ENCODE results near the gene SAXO1. TPM values are rescaled to one million over a fixed set of nuclear protein-coding genes. Genes with fewer than 3 reads are reported as not detected.

Gene SAXO1
- total RNA-seq, 1 donor from 2014 or later: not detected

DNA sequence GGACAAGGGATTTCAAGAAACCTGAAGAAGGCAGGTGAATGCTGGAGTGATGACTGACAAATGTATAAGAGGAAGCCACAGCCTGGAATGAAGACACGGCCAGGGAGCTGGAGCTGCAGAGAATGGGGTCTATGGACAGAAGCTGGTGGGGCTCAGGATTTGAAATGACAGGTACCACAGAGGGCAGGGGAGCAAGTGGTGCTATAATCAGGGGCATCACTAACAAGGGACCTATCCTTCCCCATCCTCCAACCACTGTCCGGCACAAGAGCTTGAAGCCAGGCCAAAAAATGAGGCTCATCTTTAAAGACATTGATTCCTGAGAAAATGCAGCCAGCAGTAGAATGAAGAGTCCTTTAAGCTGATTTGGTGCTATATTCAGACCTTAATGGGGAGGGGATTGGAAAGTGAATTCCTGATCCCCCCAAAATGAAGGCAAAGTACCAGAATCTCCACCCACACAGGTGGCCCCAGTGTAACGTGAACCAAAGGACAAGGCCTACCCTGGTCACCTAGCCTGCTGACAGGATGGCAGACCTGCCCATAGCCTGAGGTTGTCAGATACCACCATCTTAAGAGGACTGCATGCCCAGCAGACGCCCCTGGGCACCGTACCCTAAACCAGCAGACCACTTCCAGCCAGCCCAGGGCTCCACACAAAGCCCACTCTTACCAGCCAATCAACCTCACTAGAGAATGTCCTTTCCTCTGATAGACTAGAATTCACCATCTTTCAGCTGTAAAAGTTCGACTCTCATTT is 109.2 kb downstream of the SAXO1 start:
- no peaks in the 10 kb centered on the region for H3K27me3 ChIP-seq (ENCODE audit: insufficient read depth, low read length)
- DNase-seq (ENCODE audit: low read depth) (no peak), FAIRE-seq (no peak)
- H3K36me3 Mint-ChIP-seq (ENCODE audit: low read depth, unreplicated experiment): no peaks in the 10 kb centered on the region
- no peak for TF ChIP-seq EZH2 (IDR thresholded peaks at IDR 0.05; ENCODE audit: insufficient read depth, low read length)
- TF ChIP-seq, protein P1, sequence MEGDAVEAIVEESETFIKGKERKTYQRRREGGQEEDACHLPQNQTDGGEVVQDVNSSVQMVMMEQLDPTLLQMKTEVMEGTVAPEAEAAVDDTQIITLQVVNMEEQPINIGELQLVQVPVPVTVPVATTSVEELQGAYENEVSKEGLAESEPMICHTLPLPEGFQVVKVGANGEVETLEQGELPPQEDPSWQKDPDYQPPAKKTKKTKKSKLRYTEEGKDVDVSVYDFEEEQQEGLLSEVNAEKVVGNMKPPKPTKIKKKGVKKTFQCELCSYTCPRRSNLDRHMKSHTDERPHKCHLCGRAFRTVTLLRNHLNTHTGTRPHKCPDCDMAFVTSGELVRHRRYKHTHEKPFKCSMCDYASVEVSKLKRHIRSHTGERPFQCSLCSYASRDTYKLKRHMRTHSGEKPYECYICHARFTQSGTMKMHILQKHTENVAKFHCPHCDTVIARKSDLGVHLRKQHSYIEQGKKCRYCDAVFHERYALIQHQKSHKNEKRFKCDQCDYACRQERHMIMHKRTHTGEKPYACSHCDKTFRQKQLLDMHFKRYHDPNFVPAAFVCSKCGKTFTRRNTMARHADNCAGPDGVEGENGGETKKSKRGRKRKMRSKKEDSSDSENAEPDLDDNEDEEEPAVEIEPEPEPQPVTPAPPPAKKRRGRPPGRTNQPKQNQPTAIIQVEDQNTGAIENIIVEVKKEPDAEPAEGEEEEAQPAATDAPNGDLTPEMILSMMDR (IDR thresholded peaks at IDR 0.05; ENCODE audit: insufficient read depth, low read depth, low read length): no peak
- no peaks in the 10 kb centered on the region for H4K20me1 ChIP-seq (ENCODE audit: insufficient read depth, low read length)
- H3K9ac ChIP-seq (ENCODE audit: low read length): no peak overlapping the region
- no peaks in the 10 kb centered on the region for H3K79me2 ChIP-seq (ENCODE audit: insufficient read depth, low read length)
- no peaks in the 10 kb centered on the region for H3K36me3 ChIP-seq (ENCODE audit: insufficient read depth, low read length)
- H3K4me3 Mint-ChIP-seq (ENCODE audit: unreplicated experiment): no peak overlapping the region
- no peak overlapping the region for H3K4me2 ChIP-seq (ENCODE audit: low read length)
- no peak overlapping the region for H3K27ac ChIP-seq (ENCODE audit: low read depth, low read length)
- no peaks in the 10 kb centered on the region for H3K9me3 ChIP-seq (ENCODE audit: insufficient read depth, low read depth, low read length)
- H3K9me3 Mint-ChIP-seq (ENCODE audit: unreplicated experiment): peaks cover 3% of the 10 kb centered on the region
- peaks cover 7% of the 10 kb centered on the region for H3K4me1 ChIP-seq (ENCODE audit: insufficient read depth, low read length)
- no peak overlapping the region for H3K27ac Mint-ChIP-seq (ENCODE audit: unreplicated experiment)
- no peak overlapping the region for H2AFZ ChIP-seq (ENCODE audit: low read depth, low read length)
- no peak overlapping the region for H3K4me3 ChIP-seq (ENCODE audit: insufficient read depth, low read depth, low read length)
- H3K27me3 Mint-ChIP-seq (ENCODE audit: low read depth, unreplicated experiment): no peaks in the 10 kb centered on the region
- no peaks in the 10 kb centered on the region for H3K4me1 Mint-ChIP-seq (ENCODE audit: low read depth, unreplicated experiment)

DNA sequence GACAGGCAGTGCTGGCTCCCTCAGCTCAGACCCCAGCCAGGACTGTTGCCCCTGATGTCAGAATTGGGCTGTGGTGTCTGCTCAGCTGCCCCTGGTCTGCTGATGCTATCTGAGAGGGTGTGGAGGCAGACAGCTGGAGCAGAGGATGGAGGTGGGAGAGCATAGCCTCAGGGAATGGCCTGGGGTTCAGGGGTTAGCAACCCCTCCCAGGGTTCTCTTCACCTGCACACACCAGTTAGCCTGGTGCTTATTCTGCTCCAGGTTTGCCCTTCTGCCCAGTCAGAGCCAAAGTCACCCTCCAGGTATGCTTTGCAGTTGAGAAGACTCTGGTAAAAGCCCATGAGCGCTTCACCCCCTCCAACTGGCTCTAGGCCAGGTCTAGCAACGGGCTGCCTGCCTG is 109.8 kb downstream of the SAXO1 start:
- peaks cover 3% of the 10 kb centered on the region for H3K9me3 Mint-ChIP-seq (ENCODE audit: unreplicated experiment)
- H3K4me3 Mint-ChIP-seq (ENCODE audit: unreplicated experiment): no peak overlapping the region
- H3K4me1 Mint-ChIP-seq (ENCODE audit: low read depth, unreplicated experiment): no peaks in the 10 kb centered on the region
- H3K4me1 ChIP-seq (ENCODE audit: insufficient read depth, low read length): peaks cover under 1% of the 10 kb centered on the region
- no peaks in the 10 kb centered on the region for H3K9me3 ChIP-seq (ENCODE audit: insufficient read depth, low read depth, low read length)
- H3K27ac Mint-ChIP-seq (ENCODE audit: unreplicated experiment): no peak overlapping the region
- H3K79me2 ChIP-seq (ENCODE audit: insufficient read depth, low read length): no peaks in the 10 kb centered on the region
- TF ChIP-seq, protein P1 (IDR thresholded peaks at IDR 0.05; ENCODE audit: insufficient read depth, low read depth, low read length): no peak
- no peak for TF ChIP-seq EZH2 (IDR thresholded peaks at IDR 0.05; ENCODE audit: insufficient read depth, low read length)
- no peaks in the 10 kb centered on the region for H3K36me3 Mint-ChIP-seq (ENCODE audit: low read depth, unreplicated experiment)
- H3K27me3 Mint-ChIP-seq (ENCODE audit: low read depth, unreplicated experiment): no peaks in the 10 kb centered on the region
- H3K27me3 ChIP-seq (ENCODE audit: insufficient read depth, low read length): no peaks in the 10 kb centered on the region
- H3K27ac ChIP-seq (ENCODE audit: low read depth, low read length): no peak overlapping the region
- no peak overlapping the region for H2AFZ ChIP-seq (ENCODE audit: low read depth, low read length)
- H3K4me2 ChIP-seq (ENCODE audit: low read length): no peak overlapping the region
- H4K20me1 ChIP-seq (ENCODE audit: insufficient read depth, low read length): no peaks in the 10 kb centered on the region
- H3K36me3 ChIP-seq (ENCODE audit: insufficient read depth, low read length): no peaks in the 10 kb centered on the region
- FAIRE-seq (no peak), DNase-seq (ENCODE audit: low read depth) (no peak)
- H3K4me3 ChIP-seq (ENCODE audit: insufficient read depth, low read depth, low read length): no peak overlapping the region
- H3K9ac ChIP-seq (ENCODE audit: low read length): no peak overlapping the region
